Aorta (tissue), 5 donors: ENCODE results near the gene PARP6. TPM values are rescaled to one million over a fixed set of nuclear protein-coding genes. Genes with fewer than 3 reads are reported as not detected.

Source experiments
- ATAC-seq: fragments of 200-7000 bp; cut with Tn5 transposase; one replicate; pipeline ENCODE4 v1.9.1; 2022; ENCODE audit warnings: moderate library complexity; ENCODE audit not compliant: low FRiP score
- DNase-seq, 2 donors: peaks; one replicate each; pipeline ENCODE4 v3.0.0-alpha.2; 2020
- H3K27ac ChIP-seq, 2 donors: one replicate each; pipeline ENCODE4 v1.5.1; 2013; ENCODE audit warnings: low read length in 2 of 2, mild to moderate bottlenecking in 2 of 2, moderate library complexity in 2 of 2, control low read depth in 1 of 2, inconsistent platforms in 1 of 2, low read depth in 1 of 2
- H3K27me3 ChIP-seq, 2 donors: one replicate each; pipeline ENCODE4 v1.6.1; 2013; ENCODE audit warnings: control low read depth in 1 of 2, low read length in 1 of 2, mild to moderate bottlenecking in 1 of 2, moderate library complexity in 1 of 2; ENCODE audit not compliant: insufficient read depth in 2 of 2, control insufficient read depth in 1 of 2
- H3K36me3 ChIP-seq, 2 donors: one replicate each; pipeline ENCODE4 v1.6.1; 2013; ENCODE audit warnings: control low read depth in 1 of 2, low read length in 1 of 2, mild to moderate bottlenecking in 1 of 2; ENCODE audit not compliant: insufficient read depth in 2 of 2, control insufficient read depth in 1 of 2
- H3K4me1 ChIP-seq, 2 donors: one replicate each; pipeline ENCODE4 v1.6.1; 2013; ENCODE audit warnings: low read length in 2 of 2, control low read depth in 1 of 2, mild to moderate bottlenecking in 1 of 2, moderate library complexity in 1 of 2; ENCODE audit not compliant: insufficient read depth in 2 of 2, control insufficient read depth in 1 of 2
- H3K4me3 ChIP-seq, 2 donors: one replicate each; pipeline ENCODE4 v1.5.1; 2013; ENCODE audit warnings: low read length in 2 of 2, control low read depth in 1 of 2, mild to moderate bottlenecking in 1 of 2
- H3K9me3 ChIP-seq: one replicate; pipeline ENCODE4 v1.6.1; 2013; ENCODE audit warnings: mild to moderate bottlenecking, low read length; ENCODE audit not compliant: control insufficient read depth
- WGBS, 2 donors: extraction: QIAGEN DNeasy Blood & Tissue Kit; methylation state at CpG; one replicate each; pipeline ENCODE4 v1.1.7; 2013; 5-methylcytosine and 5-hydroxymethylcytosine counted together
- intact Hi-C, 2 donors: fragments of 100-400 bp; cut with DNase I; formaldehyde crosslinking; loops; one replicate each; pipeline versions ENCODE4 v1.14.2 to v1.15.0; 2022
- polyA plus RNA-seq, 2 donors: library from polyadenylated mRNA; stranded (reverse); fragments of 200-250 nt; gene quantifications; one replicate each; pipeline ENCODE4 v1.2.3, GENCODE V29; 2013
- total RNA-seq, 2 donors: library from RNA; stranded (reverse); fragmentation: NEBNext Ultra II Directional; extraction: Animal tissue kit (Norgen Biotek cat#: 25700); gene quantifications; one replicate each; pipeline ENCODE4 v1.2.1, GENCODE V29; 2021
- donor health status: healthy with polysubstance abuse.
- donor health status: Bipolar disorder and iron deficiency.
- donor health status: DM: no; HTN: no; CAD: no.
- donor health status: DM: no; HTN: no; CAD: no.
- donor health status: DM: yes; HTN: yes; CAD: no.

Gene PARP6
- total and polyA plus RNA-seq, 4 donors = 28.0 to 143 (median 67.7) TPM

GRCh38 chr15:72238586-72238985, 33.8 kb downstream of the PARP6 start:
- H3K4me1 ChIP-seq = no peaks in the 10 kb centered on the region
- no peaks in the 10 kb centered on the region for H3K27me3 ChIP-seq
- H3K4me3 ChIP-seq = no peak overlapping the region
- DNase-seq (no peak), ATAC-seq (no peak)
- no peaks in the 10 kb centered on the region for H3K9me3 ChIP-seq
- intact Hi-C loops = loop anchor here in 1 of 2 donors (5.0 kb wide), 1 partner anchor 121 kb away; the partner anchor contains the start of genes MYO9A and SENP8
- H3K36me3 ChIP-seq = peaks cover 0 to 15% of the 10 kb centered on the region in 2 donors
- WGBS, 2 donors = 97 to 99% methylated on average over 3 of the region's 3 CpGs
- H3K27ac ChIP-seq = no peak overlapping the region

GRCh38 chr15:72237853-72238224, 34.5 kb downstream of the PARP6 start:
- peak overlapping the region in 1 of 2 donors; percentile 23 for H3K27ac ChIP-seq
- ATAC-seq = no peak
- no peaks in the 10 kb centered on the region for H3K9me3 ChIP-seq
- peaks cover 0 to 12% of the 10 kb centered on the region in 2 donors for H3K36me3 ChIP-seq
- WGBS, 2 donors = 95 to 96% methylated on average over 1 of the region's 1 CpG
- no peaks in the 10 kb centered on the region for H3K4me1 ChIP-seq
- no peak overlapping the region for H3K4me3 ChIP-seq
- intact Hi-C loops = loop anchor here in 1 of 2 donors (5.0 kb wide), 1 partner anchor 121 kb away; the partner anchor contains the start of genes MYO9A and SENP8
- no peaks in the 10 kb centered on the region for H3K27me3 ChIP-seq
- DNase-seq = no peak

DNA sequence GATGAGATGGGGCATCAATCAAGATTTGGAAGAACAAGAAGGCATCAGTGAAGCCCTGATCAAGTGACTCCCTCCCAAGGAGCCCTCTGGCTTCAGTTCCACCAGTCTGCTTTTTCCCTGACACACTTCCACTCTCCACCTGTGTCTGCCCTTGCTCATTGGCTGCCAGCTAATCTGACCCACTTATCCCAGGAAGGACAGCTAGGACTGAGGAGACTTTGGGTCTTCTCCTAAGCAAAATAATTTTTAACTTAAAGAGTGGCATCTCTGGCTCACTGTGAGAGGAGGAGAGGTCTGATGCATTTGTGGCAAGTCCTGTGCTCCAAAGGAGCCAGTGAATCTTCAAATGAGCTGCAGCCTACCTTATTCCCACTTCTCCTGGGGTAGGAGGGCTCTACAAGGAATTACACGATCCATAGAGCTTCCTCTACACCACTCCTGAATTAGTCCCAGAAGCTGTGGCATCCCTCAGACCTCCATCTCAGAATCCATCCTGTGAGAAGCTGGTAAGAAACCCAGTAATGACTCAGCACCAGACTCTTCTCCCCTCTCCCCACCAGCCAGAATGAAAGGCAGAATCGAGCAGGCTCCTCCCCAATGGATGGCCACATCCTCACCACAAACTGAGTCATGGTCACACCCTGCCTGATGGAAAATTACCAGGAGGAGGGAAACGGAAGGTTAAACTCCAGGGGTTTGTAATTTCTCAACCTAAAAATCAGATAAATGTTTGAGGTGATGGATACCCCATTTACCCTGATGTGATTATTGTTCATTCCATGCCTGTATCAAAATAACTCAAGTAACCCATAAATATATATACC, 35.1 kb downstream of the PARP6 start:
- H3K4me3 ChIP-seq = no peak overlapping the region
- H3K36me3 ChIP-seq = peaks cover 0 to 8% of the 10 kb centered on the region in 2 donors
- WGBS, 2 donors = 38 to 41% methylated on average over 3 of the region's 3 CpGs
- H3K4me1 ChIP-seq = no peaks in the 10 kb centered on the region
- peak overlapping the region in 1 of 2 donors; percentile 64 for H3K27ac ChIP-seq
- no peaks in the 10 kb centered on the region for H3K27me3 ChIP-seq
- intact Hi-C loops = loop anchor here in 1 of 2 donors (5.0 kb wide), 1 partner anchor 120 kb away; the partner anchor contains the start of genes MYO9A and SENP8
- H3K9me3 ChIP-seq = no peaks in the 10 kb centered on the region
- DNase-seq = peak; percentile 80 to 89
- ATAC-seq = peak; percentile 84

DNA sequence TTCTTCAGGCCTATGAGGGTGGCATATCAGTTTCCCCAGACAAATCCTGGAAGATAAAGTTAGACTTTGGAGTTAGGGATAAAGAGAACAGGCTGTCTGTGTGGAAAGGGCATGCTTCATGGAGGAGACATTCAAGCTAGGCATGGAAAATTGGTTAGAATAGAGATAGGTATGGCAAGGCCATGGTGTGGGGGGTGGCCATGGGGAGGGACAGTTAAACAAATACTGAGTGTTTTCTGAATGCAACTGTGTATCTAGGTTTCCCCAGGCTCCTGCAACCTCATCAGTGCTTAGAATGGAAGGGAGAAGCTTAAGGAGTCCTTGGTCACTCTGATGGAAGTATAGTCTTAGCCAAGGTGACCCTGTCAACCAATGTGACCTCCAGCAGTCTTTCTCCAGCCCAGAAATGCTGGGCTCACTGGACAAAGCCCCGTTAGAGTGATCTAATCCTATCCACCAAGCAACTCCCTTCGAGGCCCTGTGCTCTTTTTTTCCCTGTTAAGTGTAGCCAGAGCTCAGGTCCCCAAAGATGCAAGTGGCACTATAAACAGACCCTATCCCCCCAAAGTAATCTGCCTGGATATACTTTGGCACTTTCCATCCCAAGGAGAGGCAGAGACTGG, 35.9 kb downstream of the PARP6 start:
- intact Hi-C loops = loop anchor here in 1 of 2 donors (5.0 kb wide), 1 partner anchor 119 kb away; the partner anchor contains the start of genes MYO9A and SENP8
- ATAC-seq (no peak), DNase-seq (no peak)
- no peaks in the 10 kb centered on the region for H3K4me1 ChIP-seq
- no peak overlapping the region for H3K27ac ChIP-seq
- no peaks in the 10 kb centered on the region for H3K9me3 ChIP-seq
- H3K36me3 ChIP-seq = peaks cover 0 to 4% of the 10 kb centered on the region in 2 donors
- 81 to 86% methylated on average over 2 of the region's 2 CpGs for WGBS, 2 donors
- no peaks in the 10 kb centered on the region for H3K27me3 ChIP-seq
- H3K4me3 ChIP-seq = no peak overlapping the region

GRCh38 chr15:72235298-72235697, 37.1 kb downstream of the PARP6 start:
- Histone ChIP-seq H3K4me3 (no peak overlapping the region), H3K27ac (no peak overlapping the region), H3K36me3 (no peaks in the 10 kb centered on the region), H3K4me1 (no peaks in the 10 kb centered on the region), H3K9me3 (no peaks in the 10 kb centered on the region), H3K27me3 (no peaks in the 10 kb centered on the region)
- intact Hi-C loops = loop anchor here in 1 of 2 donors (5.0 kb wide), 1 partner anchor 118 kb away; the partner anchor contains the start of genes MYO9A and SENP8
- no peak for ATAC-seq
- no peak for DNase-seq
- WGBS, 2 donors = 96 to 97% methylated on average over 4 of the region's 4 CpGs

- Histone ChIP-seq H3K4me3 (no peak overlapping the region), H3K27me3 (no peaks in the 10 kb centered on the region), H3K4me1 (no peaks in the 10 kb centered on the region), H3K36me3 (no peaks in the 10 kb centered on the region), H3K27ac (no peak overlapping the region), H3K9me3 (no peaks in the 10 kb centered on the region)
- 97 to 100% methylated on average over 6 of the region's 6 CpGs for WGBS, 2 donors
- DNase-seq (no peak), ATAC-seq (no peak)
- intact Hi-C loops = no loop called here
These were observed 38.6 kb downstream of the PARP6 start for GRCh38 chr15:72233769-72234168.

GRCh38 chr15:72231833-72232478, 40.4 kb downstream of the PARP6 start:
- DNase-seq (peak in 1 of 2 donors; percentile 68), ATAC-seq (peak; percentile 53)
- Histone ChIP-seq H3K4me3 (peak overlapping the region; percentile 46 to 81), H3K36me3 (no peaks in the 10 kb centered on the region), H3K4me1 (no peaks in the 10 kb centered on the region), H3K9me3 (no peaks in the 10 kb centered on the region), H3K27me3 (no peaks in the 10 kb centered on the region), H3K27ac (peak overlapping the region; percentile 95 to 98)
- WGBS, 2 donors = 0 to 1% methylated on average over 16 of the region's 16 CpGs
- intact Hi-C loops = loop anchor here (2.0 kb wide), 1 partner anchor 41 kb away; the partner anchor contains the start of gene PARP6 (in 2 of the 2)

GRCh38 chr15:72231066-72231832, 41.1 kb downstream of the PARP6 start, which contains the start of gene PKM:
TSS of gene PKM (minus strand) at chr15:72231190. CDS start at chr15:72219097, 12,093 bp downstream.
- peak within 1 kb of the TSS; percentile 95 to 98 for H3K27ac ChIP-seq
- intact Hi-C loops = loop anchor here (2.0 kb wide), 1 partner anchor 42 kb away; the partner anchor contains the start of gene PARP6 (in 2 of the 2)

More at GRCh38 chr15:72231066-72231832, 41.1 kb downstream of the PARP6 start, which contains the start of gene PKM:
- Histone ChIP-seq H3K9me3 (no peaks in the 10 kb centered on the region), H3K27me3 (no peaks in the 10 kb centered on the region), H3K4me3 (peak within 1 kb of the TSS; percentile 46 to 81), H3K4me1 (no peaks in the 10 kb centered on the region), H3K36me3 (no peaks in the 10 kb centered on the region)
- WGBS, 2 donors = 0 to 1% methylated on average over 61 to 67 of the region's 67 CpGs
- ATAC-seq = peak; percentile 94
- DNase-seq = peak; percentile 98
